Fibroblast of the aortic adventitia (primary cell): ENCODE measurements around the gene NT5C1B. TPM values are rescaled to one million over a fixed set of nuclear protein-coding genes. Genes with fewer than 3 reads are reported as not detected.
A peak's percentile ranks its signal among the peaks of the same experiment; 100 is the strongest.

ENCODE experiments used
- DNase-seq: peaks from one replicate; pipeline ENCODE4 v3.0.0-alpha.2; 2010; ENCODE audit warnings: low read depth
- H3K4me3 ChIP-seq: 2 replicates; pipeline ENCODE4 v1.5.1; 2011; ENCODE audit warnings: low read depth, mild to moderate bottlenecking, control low read depth, low read length, moderate library complexity
- total RNA-seq: library from RNA; depleted of rRNA; stranded (reverse); fragments of >200 nt; gene quantifications from 2 replicates; pipeline ENCODE4 v1.2.3, GENCODE V29; 2012; ENCODE audit warnings: low replicate concordance
- TF ChIP-seq, protein P1 (sequence below): IDR thresholded peaks from 2 replicates; pipeline ENCODE4 v1.5.1; 2011; ENCODE audit warnings: mild to moderate bottlenecking, low read length, control low read depth, inconsistent platforms; ENCODE audit not compliant: insufficient read depth

The NT5C1B gene
- total RNA-seq, 1 donor = not detected

DNA sequence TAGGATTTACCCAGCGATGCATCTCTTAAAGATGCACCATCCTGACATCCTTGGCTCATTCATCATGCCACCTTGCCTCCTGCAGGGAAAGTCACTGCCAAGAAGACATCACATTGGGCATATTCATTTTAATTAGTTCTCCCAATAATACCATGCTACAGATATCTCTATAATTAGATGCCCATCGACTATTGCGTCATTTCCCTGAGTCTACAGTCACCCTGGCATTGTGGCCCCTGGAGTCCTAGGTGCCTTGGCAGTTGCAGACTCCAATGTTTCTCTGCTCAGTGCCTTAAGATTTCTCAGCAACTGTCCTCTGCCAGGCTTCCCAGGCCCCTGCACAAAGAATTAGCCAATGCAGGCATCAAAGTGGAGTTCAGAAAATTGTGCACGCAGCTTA is 61.5 kb downstream of the NT5C1B start:
- TF ChIP-seq, protein P1, sequence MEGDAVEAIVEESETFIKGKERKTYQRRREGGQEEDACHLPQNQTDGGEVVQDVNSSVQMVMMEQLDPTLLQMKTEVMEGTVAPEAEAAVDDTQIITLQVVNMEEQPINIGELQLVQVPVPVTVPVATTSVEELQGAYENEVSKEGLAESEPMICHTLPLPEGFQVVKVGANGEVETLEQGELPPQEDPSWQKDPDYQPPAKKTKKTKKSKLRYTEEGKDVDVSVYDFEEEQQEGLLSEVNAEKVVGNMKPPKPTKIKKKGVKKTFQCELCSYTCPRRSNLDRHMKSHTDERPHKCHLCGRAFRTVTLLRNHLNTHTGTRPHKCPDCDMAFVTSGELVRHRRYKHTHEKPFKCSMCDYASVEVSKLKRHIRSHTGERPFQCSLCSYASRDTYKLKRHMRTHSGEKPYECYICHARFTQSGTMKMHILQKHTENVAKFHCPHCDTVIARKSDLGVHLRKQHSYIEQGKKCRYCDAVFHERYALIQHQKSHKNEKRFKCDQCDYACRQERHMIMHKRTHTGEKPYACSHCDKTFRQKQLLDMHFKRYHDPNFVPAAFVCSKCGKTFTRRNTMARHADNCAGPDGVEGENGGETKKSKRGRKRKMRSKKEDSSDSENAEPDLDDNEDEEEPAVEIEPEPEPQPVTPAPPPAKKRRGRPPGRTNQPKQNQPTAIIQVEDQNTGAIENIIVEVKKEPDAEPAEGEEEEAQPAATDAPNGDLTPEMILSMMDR = no peak
- H3K4me3 ChIP-seq = no peak overlapping the region
- no peak for DNase-seq

GRCh38 chr2:18527326-18527725 is 62.0 kb downstream of the NT5C1B start:
- no peak overlapping the region for H3K4me3 ChIP-seq
- no peak for DNase-seq
- TF ChIP-seq, protein P1 = no peak

GRCh38 chr2:18526429-18526828 is 62.9 kb downstream of the NT5C1B start:
- no peak overlapping the region for H3K4me3 ChIP-seq
- TF ChIP-seq, protein P1 = no peak
- DNase-seq = peak; percentile 62

DNA sequence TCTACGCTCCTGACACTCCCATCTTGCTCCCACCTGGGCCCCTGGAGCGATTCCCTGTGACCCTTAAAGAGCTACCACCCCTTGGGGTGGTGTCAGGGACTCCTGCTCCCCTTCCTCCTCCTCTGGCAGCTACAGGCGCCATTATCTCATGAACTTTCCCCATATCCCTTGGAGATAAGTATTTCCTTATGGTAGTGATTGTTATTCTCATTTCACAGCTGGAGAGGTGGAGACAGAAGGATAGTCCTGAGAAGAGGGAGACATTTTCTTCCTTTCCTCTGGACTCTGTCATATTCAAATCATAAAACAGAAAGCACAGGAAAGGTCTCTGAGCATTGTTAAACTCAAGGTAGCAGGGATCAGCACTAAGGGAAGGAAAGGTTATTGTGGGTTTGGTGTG is 63.5 kb downstream of the NT5C1B start:
- H3K4me3 ChIP-seq = no peak overlapping the region
- no peak for DNase-seq
- TF ChIP-seq, protein P1 = no peak

GRCh38 chr2:18525236-18525635 is 64.1 kb downstream of the NT5C1B start:
- TF ChIP-seq, protein P1 = no peak
- H3K4me3 ChIP-seq = no peak overlapping the region
- no peak for DNase-seq

DNA sequence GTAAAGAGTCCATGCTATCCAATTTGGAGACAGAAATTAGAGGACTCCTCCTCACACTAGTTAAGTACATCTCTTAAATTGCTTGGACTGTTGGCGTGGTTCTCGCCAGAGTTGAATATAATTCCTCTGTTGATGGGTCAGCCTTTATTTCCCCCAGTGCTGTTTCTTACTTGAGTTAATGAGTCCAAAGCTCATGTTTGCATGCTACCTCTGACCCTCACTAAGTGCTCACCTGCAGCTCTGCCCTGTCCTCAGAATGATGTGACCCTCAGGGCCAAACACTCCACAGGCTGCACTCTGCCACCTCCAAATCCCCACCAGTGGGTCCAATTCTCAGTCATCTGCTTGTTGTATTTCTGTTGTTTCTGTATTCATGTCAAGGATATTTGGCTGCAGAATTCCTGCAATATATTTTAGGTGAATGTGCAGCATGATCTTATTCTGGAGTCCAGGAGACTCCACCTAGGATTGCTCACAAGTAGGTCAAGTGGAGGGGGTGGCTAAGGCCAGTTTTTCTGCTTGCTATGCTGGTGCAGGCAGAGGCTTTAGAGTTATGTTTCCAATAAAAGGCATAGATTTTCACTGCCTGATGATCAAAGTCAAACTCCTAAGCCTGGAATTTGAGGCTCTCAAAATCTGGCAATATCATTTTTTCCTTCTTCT is 66.8 kb downstream of the NT5C1B start:
- peak; percentile 59 for DNase-seq
- TF ChIP-seq, protein P1 = no peak
- H3K4me3 ChIP-seq = no peak overlapping the region
